ENCODE results near the gene CEACAM18. TPM values are rescaled to one million over a fixed set of nuclear protein-coding genes. Genes with fewer than 3 reads are reported as not detected.
"Not testable (repeated sequence)": the region's sequence is repeated elsewhere in the genome, so short reads cannot be mapped to it uniquely, and the experiment has no call there.

CEACAM18 gene
- total RNA-seq, 2 donors from 2014 or later, result not detected

DNA sequence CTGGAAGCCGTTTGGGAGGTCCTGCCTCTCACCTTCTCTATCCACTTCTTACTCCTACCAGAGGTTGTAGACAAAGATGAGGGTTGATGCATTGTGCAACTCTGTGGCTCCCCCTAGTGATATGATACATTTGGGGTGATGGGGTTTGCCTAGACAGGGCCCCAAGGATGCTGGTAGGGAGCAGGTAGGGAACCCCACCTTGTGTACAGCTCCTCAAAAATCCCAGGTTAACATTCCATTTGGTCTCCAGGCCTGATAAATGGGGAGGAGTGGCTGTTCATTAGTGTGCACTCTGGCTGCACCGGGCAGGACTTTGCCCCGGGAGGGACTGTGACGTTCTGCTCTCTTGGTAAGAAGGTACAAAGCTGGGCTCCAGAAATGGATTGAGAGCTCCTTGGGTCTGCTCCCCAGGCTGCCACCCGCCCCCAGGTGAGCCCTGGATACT, 39.3 kb upstream of the CEACAM18 start:
- Histone ChIP-seq H3K36me3 (replicated peaks in 1 of 2; ENCODE audit: insufficient read depth in 1 of 2, low read depth in 2 of 2) (no peaks in the 10 kb centered on the region), H3K27ac (no peak overlapping the region), H3K27me3 (peaks cover 0 to 5% of the 10 kb centered on the region in 2 donors), H3K4me1 (no peaks in the 10 kb centered on the region), H3K9me3 (no peaks in the 10 kb centered on the region), H3K4me3 (no peak overlapping the region)
- ATAC-seq, result no peak
- WGBS, 2 donors, result 29 to 33% methylated on average over 5 of the region's 5 CpGs
- DNase-seq, result peak in 1 of 4 donors; percentile 36
- intact Hi-C loops (cut with DNase I), result no loop called here
- TF ChIP-seq, protein P1, sequence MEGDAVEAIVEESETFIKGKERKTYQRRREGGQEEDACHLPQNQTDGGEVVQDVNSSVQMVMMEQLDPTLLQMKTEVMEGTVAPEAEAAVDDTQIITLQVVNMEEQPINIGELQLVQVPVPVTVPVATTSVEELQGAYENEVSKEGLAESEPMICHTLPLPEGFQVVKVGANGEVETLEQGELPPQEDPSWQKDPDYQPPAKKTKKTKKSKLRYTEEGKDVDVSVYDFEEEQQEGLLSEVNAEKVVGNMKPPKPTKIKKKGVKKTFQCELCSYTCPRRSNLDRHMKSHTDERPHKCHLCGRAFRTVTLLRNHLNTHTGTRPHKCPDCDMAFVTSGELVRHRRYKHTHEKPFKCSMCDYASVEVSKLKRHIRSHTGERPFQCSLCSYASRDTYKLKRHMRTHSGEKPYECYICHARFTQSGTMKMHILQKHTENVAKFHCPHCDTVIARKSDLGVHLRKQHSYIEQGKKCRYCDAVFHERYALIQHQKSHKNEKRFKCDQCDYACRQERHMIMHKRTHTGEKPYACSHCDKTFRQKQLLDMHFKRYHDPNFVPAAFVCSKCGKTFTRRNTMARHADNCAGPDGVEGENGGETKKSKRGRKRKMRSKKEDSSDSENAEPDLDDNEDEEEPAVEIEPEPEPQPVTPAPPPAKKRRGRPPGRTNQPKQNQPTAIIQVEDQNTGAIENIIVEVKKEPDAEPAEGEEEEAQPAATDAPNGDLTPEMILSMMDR (IDR thresholded peaks at IDR 0.05), result peak in 4 of 7 experiments; percentile 25 to 41 (median 36)
- no peak for TF ChIP-seq POLR2A (IDR thresholded peaks at IDR 0.05)

DNA sequence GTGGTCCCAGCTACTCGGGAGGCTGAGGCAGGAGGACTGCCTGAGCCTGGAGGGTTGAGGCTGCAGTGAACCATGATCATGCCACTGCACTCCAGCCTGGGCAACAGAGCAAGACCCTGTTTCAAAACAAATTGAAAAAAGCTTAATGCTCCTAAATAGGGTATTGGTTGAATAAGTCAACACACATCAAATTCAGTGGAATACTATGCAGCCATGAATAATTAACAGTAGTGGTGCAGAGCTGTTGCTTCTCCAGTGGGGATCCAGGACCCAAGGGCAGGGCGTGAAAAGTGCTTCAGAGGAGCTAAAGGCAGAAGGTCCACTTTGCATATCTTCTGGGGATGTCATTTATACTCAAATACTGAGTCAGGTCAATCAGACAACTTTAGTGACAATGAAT, 38.3 kb upstream of the CEACAM18 start:
- intact Hi-C loops (cut with DNase I), result no loop called here
- WGBS, 2 donors, result 42 to 54% methylated on average over 2 of the region's 2 CpGs
- Histone ChIP-seq H3K4me1 (no peaks in the 10 kb centered on the region), H3K4me3 (no peak overlapping the region), H3K9me3 (no peaks in the 10 kb centered on the region), H3K27me3 (peaks cover 0 to 5% of the 10 kb centered on the region in 2 donors), H3K27ac (no peak overlapping the region), H3K36me3 (replicated peaks in 1 of 2; ENCODE audit: insufficient read depth in 1 of 2, low read depth in 2 of 2) (no peaks in the 10 kb centered on the region)
- ATAC-seq, result no peak
- DNase-seq, result no peak
- no peak for TF ChIP-seq POLR2A (IDR thresholded peaks at IDR 0.05)
- TF ChIP-seq, protein P1 (IDR thresholded peaks at IDR 0.05), result no peak

DNA sequence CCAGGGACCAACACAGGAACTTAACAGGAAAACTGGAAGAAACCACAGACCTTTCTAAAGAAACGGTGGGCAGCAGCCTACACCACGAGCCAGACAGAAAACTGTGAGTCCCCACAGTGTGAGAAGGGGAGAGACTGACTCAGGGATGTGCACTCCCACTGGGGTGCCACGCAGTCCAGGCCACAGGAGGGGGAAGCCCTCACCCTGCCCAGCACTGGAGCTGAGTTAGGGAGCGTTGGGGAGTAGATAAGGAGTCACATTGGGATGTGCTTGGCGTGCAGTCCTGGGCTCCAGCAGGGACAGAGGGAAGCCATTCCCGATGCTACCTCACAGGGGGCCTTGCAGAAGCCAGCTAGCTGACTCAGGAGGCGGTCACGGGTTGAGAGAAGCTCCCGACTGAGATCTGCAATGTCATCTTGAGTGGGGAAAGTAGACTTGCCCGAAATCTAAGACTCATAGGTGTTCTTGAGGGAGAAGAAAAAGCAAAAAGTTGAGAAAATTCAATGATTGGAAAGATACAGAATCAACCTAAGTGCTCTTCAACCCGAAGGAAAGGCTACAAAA, 37.4 kb upstream of the CEACAM18 start:
- Histone ChIP-seq H3K4me1 (no peaks in the 10 kb centered on the region), H3K4me3 (no peak overlapping the region), H3K9me3 (no peaks in the 10 kb centered on the region), H3K36me3 (replicated peaks in 1 of 2; ENCODE audit: insufficient read depth in 1 of 2, low read depth in 2 of 2) (no peaks in the 10 kb centered on the region), H3K27ac (no peak overlapping the region), H3K27me3 (peaks cover 0 to 5% of the 10 kb centered on the region in 2 donors)
- TF ChIP-seq, protein P1 (IDR thresholded peaks at IDR 0.05), result no peak
- TF ChIP-seq POLR2A (IDR thresholded peaks at IDR 0.05), result no peak
- ATAC-seq (no peak), DNase-seq (no peak)
- intact Hi-C loops (cut with DNase I), result no loop called here
- 20 to 25% methylated on average over 10 to 11 of the region's 11 CpGs for WGBS, 2 donors

DNA sequence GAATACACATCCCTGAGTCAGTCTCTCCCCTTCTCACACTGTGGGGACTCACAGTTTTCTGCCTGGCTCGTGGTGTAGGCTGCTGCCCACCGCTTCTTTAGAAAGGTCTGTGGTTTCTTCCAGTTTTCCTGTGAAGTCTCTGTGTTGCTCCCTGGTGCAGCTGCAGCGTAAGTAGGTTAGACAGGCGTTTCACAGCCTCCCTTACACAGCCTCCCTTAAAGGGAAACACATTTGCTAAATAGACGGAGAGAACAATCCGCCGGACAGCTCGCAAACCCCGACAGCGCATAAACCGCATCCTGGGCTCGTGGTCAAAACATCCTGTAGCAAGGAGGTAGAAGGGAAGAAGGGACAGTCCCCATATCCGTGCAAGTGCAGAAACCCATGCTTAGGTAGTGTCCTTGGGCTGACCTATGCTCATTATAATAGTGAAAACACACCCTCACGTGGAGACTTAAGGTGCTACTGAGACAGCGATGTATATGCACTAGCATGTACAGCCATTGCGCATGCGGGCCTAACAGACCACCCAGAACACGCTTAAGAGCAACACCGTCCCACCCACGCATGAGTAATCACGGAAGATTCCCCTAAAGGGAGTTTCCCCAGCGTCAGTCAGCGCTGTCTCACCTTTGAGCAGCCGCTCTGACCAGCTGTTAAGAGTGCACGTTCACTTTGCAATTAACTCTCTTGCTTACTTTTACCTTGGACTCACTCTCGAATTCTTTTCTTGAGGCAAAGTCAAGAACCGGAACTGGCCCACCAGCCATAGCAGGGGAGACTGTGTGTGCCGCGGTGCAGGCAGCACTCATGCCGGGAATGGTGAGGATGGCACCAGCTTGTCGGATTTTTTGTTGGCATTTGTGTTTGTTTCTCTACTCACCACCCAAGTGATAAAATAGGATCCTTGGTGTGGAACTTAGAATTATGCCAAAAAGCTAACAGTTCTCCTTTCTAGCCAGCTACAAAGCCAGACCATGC, 36.6 kb upstream of the CEACAM18 start:
- 43 to 46% methylated on average over 29 to 31 of the region's 31 CpGs for WGBS, 2 donors
- no peak for ATAC-seq
- DNase-seq, result no peak
- Histone ChIP-seq H3K27me3 (peaks cover 0 to 5% of the 10 kb centered on the region in 2 donors), H3K36me3 (replicated peaks in 1 of 2; ENCODE audit: insufficient read depth in 1 of 2, low read depth in 2 of 2) (no peaks in the 10 kb centered on the region), H3K4me1 (no peaks in the 10 kb centered on the region), H3K9me3 (no peaks in the 10 kb centered on the region), H3K27ac (no peak overlapping the region), H3K4me3 (no peak overlapping the region)
- TF ChIP-seq, protein P1 (IDR thresholded peaks at IDR 0.05), result no peak
- no peak for TF ChIP-seq POLR2A (IDR thresholded peaks at IDR 0.05)
- intact Hi-C loops (cut with DNase I), result no loop called here

DNA sequence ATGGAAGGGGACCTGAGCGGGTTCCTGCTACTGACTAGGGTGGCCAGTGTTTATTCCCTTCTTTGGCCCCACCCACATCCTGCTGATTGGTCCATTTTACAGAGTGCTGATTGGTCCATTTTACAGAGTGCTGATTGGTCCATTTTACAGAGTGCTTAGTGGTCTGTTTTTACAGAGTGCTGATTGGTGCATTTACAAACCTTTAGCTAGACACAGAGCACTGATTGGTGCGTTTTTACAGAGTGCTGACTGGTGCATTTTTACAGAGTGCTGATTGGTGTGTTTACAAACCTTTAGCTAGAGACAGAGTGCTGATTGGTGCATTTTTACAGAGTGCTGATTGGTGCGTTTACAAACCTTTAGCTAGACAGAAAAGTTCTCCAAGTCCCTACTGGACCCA, 30.8 kb upstream of the CEACAM18 start:
- 68 to 75% methylated on average over 2 to 3 of the region's 3 CpGs for WGBS, 2 donors
- not testable (repeated sequence) for DNase-seq, H3K27me3 ChIP-seq

More for the DNA sequence above, 30.8 kb upstream of the CEACAM18 start:
- intact Hi-C loops (cut with DNase I); H3K36me3 ChIP-seq (replicated peaks in 1 of 2; ENCODE audit: insufficient read depth in 1 of 2, low read depth in 2 of 2); H3K4me3 ChIP-seq; H3K4me1 ChIP-seq; ATAC-seq; H3K9me3 ChIP-seq; H3K27ac ChIP-seq: not testable (repeated sequence)

All from body of pancreas (tissue), 4 donors.